Type B pancreatic cell (in vitro differentiated cells): Measurements from ENCODE around the gene C9orf50. TPM values are rescaled to one million over a fixed set of nuclear protein-coding genes. Genes with fewer than 3 reads are reported as not detected.

Source experiments
- DNase-seq: peaks from one replicate; pipeline ENCODE4 v3.0.0; 2021; ENCODE audit warnings: mixed read lengths; ENCODE audit not compliant: unreplicated experiment; ENCODE audit errors: extremely low spot score
- H3K27ac Mint-ChIP-seq: 2 replicates; pipeline ENCODE4 v1.8.0; 2021; ENCODE audit warnings: mild to moderate bottlenecking, mixed read lengths
- H3K27me3 Mint-ChIP-seq: 2 replicates; pipeline ENCODE4 v1.8.0; 2021; ENCODE audit warnings: mixed read lengths
- H3K36me3 Mint-ChIP-seq: 2 replicates; pipeline ENCODE4 v1.8.0; 2021; ENCODE audit warnings: mixed read lengths
- H3K4me1 Mint-ChIP-seq: one replicate; pipeline ENCODE4 v1.8.0; 2021; ENCODE audit warnings: mixed read lengths; ENCODE audit not compliant: unreplicated experiment
- H3K4me3 Mint-ChIP-seq: 2 replicates; pipeline ENCODE4 v1.8.0; 2021; ENCODE audit warnings: mild to moderate bottlenecking, mixed read lengths
- H3K9me3 Mint-ChIP-seq: 2 replicates; pipeline ENCODE4 v1.8.0; 2021; ENCODE audit warnings: mixed read lengths
- CTCF ChIP-seq: fragments of 200-600 bp; sonication (generic); conservative IDR thresholded peaks from 2 replicates; pipeline ENCODE4 v1.5.0; 2021; ENCODE audit warnings: antibody characterized with exemption, mild to moderate bottlenecking
- total RNA-seq: library from RNA; stranded (reverse); gene quantifications from 2 replicates; pipeline ENCODE4 v1.2.1, GENCODE V29; 2021; ENCODE audit warnings: low replicate concordance

C9orf50 gene
- total RNA-seq, 1 donor from 2014 or later = not detected

- no peak for TF ChIP-seq CTCF
- H3K27ac Mint-ChIP-seq = no peak overlapping the region
- H3K9me3 Mint-ChIP-seq = no peaks in the 10 kb centered on the region
- H3K4me3 Mint-ChIP-seq = no peak overlapping the region
- H3K27me3 Mint-ChIP-seq = no peaks in the 10 kb centered on the region
- H3K4me1 Mint-ChIP-seq = peaks cover 37% of the 10 kb centered on the region
- no peak for DNase-seq
- H3K36me3 Mint-ChIP-seq = no peaks in the 10 kb centered on the region
Measured at GRCh38 chr9:129632460-129632859, 11.6 kb upstream of the C9orf50 start.

- Mint-ChIP-seq H3K4me3 (no peak overlapping the region), H3K27me3 (no peaks in the 10 kb centered on the region), H3K9me3 (no peaks in the 10 kb centered on the region), H3K36me3 (no peaks in the 10 kb centered on the region), H3K27ac (no peak overlapping the region), H3K4me1 (peaks cover 45% of the 10 kb centered on the region)
- no peak for DNase-seq
- TF ChIP-seq CTCF = no peak
Measured at GRCh38 chr9:129631674-129632129, 10.8 kb upstream of the C9orf50 start.

GRCh38 chr9:129630967-129631673 lies 10.2 kb upstream of the C9orf50 start:
- Mint-ChIP-seq H3K9me3 (no peaks in the 10 kb centered on the region), H3K27me3 (no peaks in the 10 kb centered on the region), H3K36me3 (no peaks in the 10 kb centered on the region), H3K4me3 (peak overlapping the region; percentile 47), H3K27ac (peak overlapping the region; percentile 69), H3K4me1 (peaks cover 47% of the 10 kb centered on the region)
- TF ChIP-seq CTCF = no peak
- no peak for DNase-seq

- no peaks in the 10 kb centered on the region for H3K9me3 Mint-ChIP-seq
- H3K36me3 Mint-ChIP-seq = no peaks in the 10 kb centered on the region
- peaks cover 48% of the 10 kb centered on the region for H3K4me1 Mint-ChIP-seq
- H3K4me3 Mint-ChIP-seq = peak overlapping the region; percentile 9
- no peak for DNase-seq
- no peaks in the 10 kb centered on the region for H3K27me3 Mint-ChIP-seq
- H3K27ac Mint-ChIP-seq = no peak overlapping the region
- no peak for TF ChIP-seq CTCF
Measured at GRCh38 chr9:129629251-129629820, 8.4 kb upstream of the C9orf50 start.

- no peak for TF ChIP-seq CTCF
Measured at GRCh38 chr9:129628709-129629108, 7.8 kb upstream of the C9orf50 start.

More at GRCh38 chr9:129628709-129629108, 7.8 kb upstream of the C9orf50 start:
- Mint-ChIP-seq H3K27ac (no peak overlapping the region), H3K4me1 (peaks cover 51% of the 10 kb centered on the region), H3K36me3 (no peaks in the 10 kb centered on the region), H3K4me3 (peak overlapping the region; percentile 9), H3K27me3 (no peaks in the 10 kb centered on the region), H3K9me3 (no peaks in the 10 kb centered on the region)
- no peak for DNase-seq
